Tibial nerve (tissue), 4 donors: ENCODE measurements around the gene SERINC1. TPM values are rescaled to one million over a fixed set of nuclear protein-coding genes. Genes with fewer than 3 reads are reported as not detected.

Experiments
- DNase-seq, 2 donors: peaks; one replicate each; pipeline ENCODE4 v3.0.0-alpha.2; 2019; ENCODE audit warnings: low spot score in 2 of 2
- H3K27ac ChIP-seq, 4 donors: fragments of 200-600 bp; sonication (generic) in 3 of 4; one replicate each; pipeline ENCODE4 v1.5.1; 2017 to 2019; ENCODE audit warnings: mild to moderate bottlenecking in 1 of 4
- H3K27me3 ChIP-seq, 2 donors: fragments of 200-600 bp; sonication (generic) in 1 of 2; one replicate each; pipeline versions ENCODE4 v1.5.1 to v1.6.0; 2017 to 2019
- H3K36me3 ChIP-seq, 3 donors: fragments of 200-600 bp; sonication (generic); one replicate each; pipeline ENCODE4 v1.5.1; 2018 to 2019
- H3K4me1 ChIP-seq, 4 donors: fragments of 200-600 bp; sonication (generic) in 3 of 4; one replicate each; pipeline ENCODE4 v1.5.1; 2017 to 2019
- H3K4me3 ChIP-seq, 4 donors: fragments of 200-600 bp; sonication (generic) in 3 of 4; one replicate each; pipeline ENCODE4 v1.5.1; 2017 to 2019; ENCODE audit warnings: mild to moderate bottlenecking in 1 of 4, moderate library complexity in 1 of 4
- H3K9me3 ChIP-seq, 4 donors: fragments of 200-600 bp; sonication (generic) in 3 of 4; one replicate each; pipeline ENCODE4 v1.5.1; 2017 to 2019
- EP300 ChIP-seq, 2 donors: sonication (generic); formaldehyde crosslinking; IDR thresholded peaks; one replicate each; pipeline ENCODE4 v1.6.1; 2017; ENCODE audit warnings: antibody characterized with exemption in 2 of 2, mild to moderate bottlenecking in 1 of 2
- POLR2A ChIP-seq, 2 donors: fragments of 450-650 bp; IDR thresholded peaks; one replicate each; pipeline ENCODE4 v1.6.1; 2017; ENCODE audit warnings: antibody characterized with exemption in 2 of 2, mild to moderate bottlenecking in 2 of 2, moderate library complexity in 2 of 2
- WGBS, 2 donors: methylation state at CpG; one replicate each; pipeline ENCODE4 v1.1.5; 2018; 5-methylcytosine and 5-hydroxymethylcytosine counted together
- total RNA-seq, 4 donors: library from RNA; depleted of rRNA; stranded (reverse); fragments of >200 nt; gene quantifications; one replicate each; pipeline ENCODE4 v1.1.0, GENCODE V29; 2016
- TF ChIP-seq, protein P1 (sequence below), 5 experiments: fragments of 200-600 bp in 3 of 5; fragments of 450-650 bp in 2 of 5; sonication (generic) in 3 of 5; IDR thresholded peaks; one replicate each; pipeline ENCODE4 v1.5.1; 2016 to 2019; ENCODE audit warnings: antibody characterized with exemption in 5 of 5, mild to moderate bottlenecking in 3 of 5, moderate library complexity in 2 of 5

SERINC1 gene
- total RNA-seq, 4 donors from 2014 or later: 167 to 275 (median 248) TPM

DNA sequence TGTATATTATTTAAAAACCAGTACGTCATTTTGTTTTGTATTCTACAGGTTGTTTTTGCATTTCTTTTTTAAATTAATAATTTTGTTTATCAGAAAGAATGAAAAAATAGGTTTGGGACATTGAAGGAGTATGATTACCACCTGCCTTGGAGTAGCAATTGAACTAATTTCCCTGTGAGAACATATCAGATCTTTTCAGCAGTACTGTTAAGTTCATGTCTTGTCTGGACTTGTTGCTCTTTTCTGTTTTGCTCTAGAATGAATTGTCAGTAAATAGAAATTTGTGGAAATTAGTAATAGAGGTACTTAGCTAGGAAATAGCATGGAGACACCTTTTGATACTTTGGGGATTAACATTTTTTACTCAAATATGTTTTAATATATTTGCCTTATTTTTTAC is 47.9 kb downstream of the SERINC1 start:
- H3K36me3 ChIP-seq: peaks cover 0 to 78% (median 0%) of the 10 kb centered on the region in 3 donors
- WGBS, 2 donors: 83 to 91% methylated on average over 1 of the region's 1 CpG
- H3K9me3 ChIP-seq: no peaks in the 10 kb centered on the region

DNA sequence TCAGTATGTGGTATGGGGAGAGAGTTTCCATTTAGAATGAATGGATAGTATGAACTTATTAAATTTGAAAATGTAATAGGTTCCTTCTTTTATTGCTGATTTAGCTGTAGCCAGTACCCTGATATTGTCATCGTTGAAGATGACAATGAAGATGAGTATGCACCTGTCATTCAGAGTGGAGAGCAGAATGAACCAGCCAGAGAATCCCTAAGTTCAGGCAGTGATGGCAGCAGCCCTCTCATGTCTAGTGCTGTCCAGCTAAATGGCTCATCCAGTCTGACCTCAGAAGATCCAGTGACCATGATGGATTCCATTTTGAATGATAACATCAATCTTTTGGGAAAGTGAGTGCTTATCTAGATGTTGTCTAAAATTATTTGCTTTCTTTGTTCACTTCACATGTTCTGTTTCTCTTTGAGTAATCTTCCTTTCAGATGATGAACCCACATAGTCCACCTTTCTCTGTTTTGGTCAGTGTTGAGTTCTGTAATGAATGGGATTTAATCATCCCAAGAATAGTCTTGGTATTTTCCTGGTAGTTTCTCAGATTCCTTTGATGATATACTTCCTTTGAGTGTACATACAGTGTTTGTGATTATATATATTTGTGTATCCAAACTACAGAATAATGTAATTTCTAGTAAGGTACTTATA is 48.9 kb downstream of the SERINC1 start:
- 89 to 90% methylated on average over 1 of the region's 1 CpG for WGBS, 2 donors
- H3K4me3 ChIP-seq: no peak overlapping the region
- no peak for DNase-seq
- TF ChIP-seq EP300 (IDR thresholded peaks at IDR 0.05) (no peak), POLR2A (IDR thresholded peaks at IDR 0.05) (no peak)
- TF ChIP-seq, protein P1, sequence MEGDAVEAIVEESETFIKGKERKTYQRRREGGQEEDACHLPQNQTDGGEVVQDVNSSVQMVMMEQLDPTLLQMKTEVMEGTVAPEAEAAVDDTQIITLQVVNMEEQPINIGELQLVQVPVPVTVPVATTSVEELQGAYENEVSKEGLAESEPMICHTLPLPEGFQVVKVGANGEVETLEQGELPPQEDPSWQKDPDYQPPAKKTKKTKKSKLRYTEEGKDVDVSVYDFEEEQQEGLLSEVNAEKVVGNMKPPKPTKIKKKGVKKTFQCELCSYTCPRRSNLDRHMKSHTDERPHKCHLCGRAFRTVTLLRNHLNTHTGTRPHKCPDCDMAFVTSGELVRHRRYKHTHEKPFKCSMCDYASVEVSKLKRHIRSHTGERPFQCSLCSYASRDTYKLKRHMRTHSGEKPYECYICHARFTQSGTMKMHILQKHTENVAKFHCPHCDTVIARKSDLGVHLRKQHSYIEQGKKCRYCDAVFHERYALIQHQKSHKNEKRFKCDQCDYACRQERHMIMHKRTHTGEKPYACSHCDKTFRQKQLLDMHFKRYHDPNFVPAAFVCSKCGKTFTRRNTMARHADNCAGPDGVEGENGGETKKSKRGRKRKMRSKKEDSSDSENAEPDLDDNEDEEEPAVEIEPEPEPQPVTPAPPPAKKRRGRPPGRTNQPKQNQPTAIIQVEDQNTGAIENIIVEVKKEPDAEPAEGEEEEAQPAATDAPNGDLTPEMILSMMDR (IDR thresholded peaks at IDR 0.05): no peak
- no peak overlapping the region for H3K27ac ChIP-seq
- H3K9me3 ChIP-seq: no peaks in the 10 kb centered on the region
- no peaks in the 10 kb centered on the region for H3K4me1 ChIP-seq
- H3K27me3 ChIP-seq: no peaks in the 10 kb centered on the region
- peaks cover 0 to 78% (median 0%) of the 10 kb centered on the region in 3 donors for H3K36me3 ChIP-seq

More for the DNA sequence above, 47.9 kb downstream of the SERINC1 start:
- TF ChIP-seq EP300 (IDR thresholded peaks at IDR 0.05): no peak
- DNase-seq: no peak
- Histone ChIP-seq H3K27ac (no peak overlapping the region), H3K27me3 (no peaks in the 10 kb centered on the region), H3K4me1 (no peaks in the 10 kb centered on the region), H3K4me3 (no peak overlapping the region)

DNA sequence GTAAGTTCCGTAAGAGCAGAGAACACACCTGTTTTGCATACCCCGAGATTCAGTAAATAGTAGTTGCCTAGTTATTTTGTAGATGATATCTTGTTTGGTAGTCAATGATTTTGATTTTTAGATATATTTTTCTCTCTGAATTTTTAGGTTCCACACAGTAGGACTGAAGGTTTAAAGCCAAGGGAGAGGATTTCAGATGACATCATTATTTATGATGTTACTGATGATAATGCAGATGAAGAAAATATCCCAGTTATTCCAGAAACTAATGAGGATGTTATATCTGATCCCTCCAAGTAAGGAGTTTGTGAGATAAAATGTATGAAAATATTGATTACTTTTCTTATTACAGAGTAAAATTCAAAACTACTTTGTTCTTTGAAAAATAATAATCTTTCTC is 49.6 kb downstream of the SERINC1 start:
- H3K9me3 ChIP-seq: no peaks in the 10 kb centered on the region
- peaks cover 0 to 81% (median 0%) of the 10 kb centered on the region in 3 donors for H3K36me3 ChIP-seq
- H3K27me3 ChIP-seq: no peaks in the 10 kb centered on the region
- no peak overlapping the region for H3K4me3 ChIP-seq
- no peaks in the 10 kb centered on the region for H3K4me1 ChIP-seq
- WGBS, 2 donors: 96% methylated on average over 2 of the region's 2 CpGs
- no peak overlapping the region for H3K27ac ChIP-seq
- DNase-seq: no peak
- TF ChIP-seq, protein P1 (IDR thresholded peaks at IDR 0.05): no peak
- TF ChIP-seq POLR2A (IDR thresholded peaks at IDR 0.05): no peak
- no peak for TF ChIP-seq EP300 (IDR thresholded peaks at IDR 0.05)

DNA sequence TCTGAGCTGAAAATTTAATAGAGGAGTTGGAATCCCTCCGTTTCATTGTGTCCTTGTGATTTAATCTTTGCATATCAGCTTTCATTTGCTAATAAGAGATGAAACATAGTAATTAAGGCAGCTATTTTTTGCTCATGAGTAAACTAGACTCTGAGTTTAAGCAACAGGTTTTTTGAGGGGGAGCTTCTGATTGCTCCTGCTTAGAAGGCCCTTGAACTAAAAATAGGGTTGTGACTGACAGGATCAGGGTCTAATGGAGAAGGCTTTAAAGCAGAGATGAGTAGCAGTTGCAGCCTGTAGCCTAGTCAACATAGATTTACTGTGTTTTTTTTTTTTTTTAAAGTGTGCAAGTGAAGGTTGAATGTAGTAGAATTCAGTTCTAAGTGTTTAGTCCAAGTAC is 54.8 kb downstream of the SERINC1 start:
- Histone ChIP-seq H3K9me3 (no peaks in the 10 kb centered on the region), H3K4me3 (no peak overlapping the region), H3K27ac (no peak overlapping the region), H3K27me3 (no peaks in the 10 kb centered on the region), H3K36me3 (peaks cover 0 to 45% (median 0%) of the 10 kb centered on the region in 3 donors), H3K4me1 (no peaks in the 10 kb centered on the region)
- DNase-seq: no peak
- TF ChIP-seq POLR2A (IDR thresholded peaks at IDR 0.05) (no peak), EP300 (IDR thresholded peaks at IDR 0.05) (no peak)
- TF ChIP-seq, protein P1 (IDR thresholded peaks at IDR 0.05): no peak
- WGBS, 2 donors: 84 to 100% methylated on average over 1 of the region's 1 CpG

DNA sequence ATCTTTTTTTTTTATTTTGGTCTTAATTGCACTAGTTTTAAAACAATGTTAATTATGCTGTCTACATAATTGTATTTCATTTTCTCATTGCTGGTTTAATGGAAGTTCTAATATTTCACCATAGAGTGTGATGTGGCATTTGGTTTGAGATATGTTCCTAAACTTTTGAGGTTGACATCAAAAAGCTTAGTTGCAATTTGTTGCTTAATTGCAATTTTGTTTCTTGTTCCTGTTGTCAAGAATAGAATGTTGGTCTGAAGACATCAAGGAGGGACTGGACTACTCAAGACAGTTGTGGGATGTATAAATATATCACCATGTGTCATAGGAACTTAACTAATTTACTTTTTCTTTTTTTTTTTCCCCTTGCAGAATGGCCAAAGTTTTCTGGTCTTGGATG is 59.6 kb downstream of the SERINC1 start:
- no peak for DNase-seq
- Histone ChIP-seq H3K27ac (no peak overlapping the region), H3K9me3 (no peaks in the 10 kb centered on the region), H3K36me3 (peaks cover 0 to 16% (median 0%) of the 10 kb centered on the region in 3 donors), H3K4me1 (no peaks in the 10 kb centered on the region), H3K4me3 (no peak overlapping the region), H3K27me3 (no peaks in the 10 kb centered on the region)
- TF ChIP-seq POLR2A (IDR thresholded peaks at IDR 0.05) (no peak), EP300 (IDR thresholded peaks at IDR 0.05) (no peak)
- TF ChIP-seq, protein P1 (IDR thresholded peaks at IDR 0.05): no peak
